WTC11 (cell line): ENCODE results near the gene SGCD. TPM values are rescaled to one million over a fixed set of nuclear protein-coding genes. Genes with fewer than 3 reads are reported as not detected.

Experiments
- ATAC-seq: fragments of 200-7000 bp; cut with Tn5 transposase; 2 replicates; pipeline ENCODE4 v1.10.0; 2021; ENCODE audit warnings: mild to moderate bottlenecking, moderate library complexity
- CTCF ChIA-PET: fragments of 300-600 bp; sonication (Branson Sonifier 250); formaldehyde crosslinking; loops from one replicate; lab custom pipeline; 2021; ENCODE audit warnings: antibody characterized with exemption; lab: Charles Lee
- POLR2A ChIA-PET: fragments of 350-600 bp; sonication (Branson Sonifier 250); formaldehyde crosslinking; loops from one replicate; lab custom pipeline; 2021; ENCODE audit warnings: antibody characterized with exemption; lab: Charles Lee
- DNase-seq: peaks from one replicate; pipeline ENCODE4 v3.0.0; 2021; ENCODE audit warnings: low spot score
- H3K27ac Mint-ChIP-seq: 2 replicates; pipeline ENCODE4 v1.8.0; 2021; ENCODE audit warnings: mixed read lengths
- H3K27me3 Mint-ChIP-seq: 2 replicates; pipeline ENCODE4 v1.8.0; 2021; ENCODE audit warnings: low read depth, mild to moderate bottlenecking, moderate library complexity, mixed read lengths
- H3K36me3 Mint-ChIP-seq: 2 replicates; pipeline ENCODE4 v1.8.0; 2021; ENCODE audit warnings: mixed read lengths
- H3K4me1 Mint-ChIP-seq: 2 replicates; pipeline ENCODE4 v1.8.0; 2022; ENCODE audit warnings: mixed read lengths
- H3K4me3 Mint-ChIP-seq: 2 replicates; pipeline ENCODE4 v1.8.0; 2021; ENCODE audit warnings: mild to moderate bottlenecking, moderate library complexity, mixed read lengths
- H3K9me3 Mint-ChIP-seq: 2 replicates; pipeline ENCODE4 v1.8.0; 2021; ENCODE audit warnings: mixed read lengths
- ARID4B ChIP-seq: sonication (generic); formaldehyde crosslinking; IDR thresholded peaks from 2 replicates; pipeline ENCODE4 v1.8.0; 2023; ENCODE audit warnings: missing genetic modification reagents, mild to moderate bottlenecking, borderline replicate concordance
- CDX4 ChIP-seq: fragments of 250-450 bp; sonication (Bioruptor Pico); IDR thresholded peaks from 2 replicates; pipeline ENCODE4 v1.9.0; 2021; ENCODE audit warnings: moderate library complexity, mild to moderate bottlenecking, inconsistent platforms, borderline replicate concordance
- CREM ChIP-seq: sonication (generic); formaldehyde crosslinking; IDR thresholded peaks from 2 replicates; pipeline ENCODE4 v1.8.1; 2022; ENCODE audit warnings: mild to moderate bottlenecking, missing genetic modification reagents, moderate library complexity
- CTCF ChIP-seq: fragments of 200-600 bp; IDR thresholded peaks from 2 replicates; pipeline ENCODE4 v1.8.0; 2022; ENCODE audit warnings: antibody characterized with exemption
- EMX1 ChIP-seq: fragments of 250-450 bp; sonication (Bioruptor Pico); IDR thresholded peaks from 2 replicates; pipeline ENCODE4 v1.8.0; 2021; ENCODE audit warnings: mild to moderate bottlenecking
- IRF2 ChIP-seq: sonication (generic); formaldehyde crosslinking; IDR thresholded peaks from 2 replicates; pipeline ENCODE4 v1.8.0; 2022; ENCODE audit warnings: low read depth, missing genetic modification reagents, borderline replicate concordance
- KAT7 ChIP-seq: sonication (generic); formaldehyde crosslinking; IDR thresholded peaks from 2 replicates; pipeline ENCODE4 v1.8.1; 2023; ENCODE audit warnings: missing genetic modification reagents, mild to moderate bottlenecking, borderline replicate concordance
- MLX ChIP-seq: sonication (generic); formaldehyde crosslinking; IDR thresholded peaks from 2 replicates; pipeline ENCODE4 v1.8.1; 2023; ENCODE audit warnings: mild to moderate bottlenecking, missing genetic modification reagents, moderate library complexity
- NFATC4 ChIP-seq: fragments of 250-450 bp; sonication (Bioruptor Pico); IDR thresholded peaks from 2 replicates; pipeline ENCODE4 v1.9.0; 2021; ENCODE audit warnings: mild to moderate bottlenecking
- NR1H2 ChIP-seq: sonication (generic); formaldehyde crosslinking; IDR thresholded peaks from 2 replicates; pipeline ENCODE4 v1.9.0; 2021; ENCODE audit warnings: mild to moderate bottlenecking, moderate library complexity, missing genetic modification reagents
- PREB ChIP-seq: sonication (generic); formaldehyde crosslinking; IDR thresholded peaks from 2 replicates; pipeline ENCODE4 v1.8.1; 2022; ENCODE audit warnings: mild to moderate bottlenecking, missing genetic modification reagents, moderate library complexity, borderline replicate concordance
- RELA ChIP-seq: sonication (generic); formaldehyde crosslinking; IDR thresholded peaks from 2 replicates; pipeline ENCODE4 v1.8.1; 2022; ENCODE audit warnings: missing genetic modification reagents, mild to moderate bottlenecking, borderline replicate concordance
- RORB ChIP-seq: fragments of 250-450 bp; sonication (Bioruptor Pico); IDR thresholded peaks from 2 replicates; pipeline ENCODE4 v1.9.0; 2021; ENCODE audit warnings: mild to moderate bottlenecking
- SOX15 ChIP-seq: fragments of 250-450 bp; sonication (Bioruptor Pico); IDR thresholded peaks from 2 replicates; pipeline ENCODE4 v1.9.0; 2021; ENCODE audit warnings: mild to moderate bottlenecking
- STAT6 ChIP-seq: sonication (generic); formaldehyde crosslinking; conservative IDR thresholded peaks from 2 replicates; pipeline ENCODE4 v1.8.1; 2023; ENCODE audit warnings: mild to moderate bottlenecking, low read depth, missing genetic modification reagents, moderate library complexity
- ZNF281 ChIP-seq: sonication (generic); formaldehyde crosslinking; IDR thresholded peaks from 2 replicates; pipeline ENCODE4 v1.8.0; 2023; ENCODE audit warnings: mild to moderate bottlenecking, missing genetic modification reagents
- total RNA-seq: library from RNA; stranded (reverse); gene quantifications from 3 replicates; pipeline ENCODE4 v1.2.3, GENCODE V29; 2021

Gene SGCD
- total RNA-seq, 1 experiment from 2014 or later: 0.33 TPM

- POLR2A ChIA-PET: no interaction called here
- peaks cover 44% of the 10 kb centered on the region for H3K4me1 Mint-ChIP-seq
These were observed 388.3 kb downstream of the SGCD start for GRCh38 chr5:156715287-156715686.

GRCh38 chr5:156716591-156717380 lies 389.8 kb downstream of the SGCD start:
- no peak for TF ChIP-seq SOX15 (CRISPR knock-in tag)
- DNase-seq (no peak), ATAC-seq (peak; percentile 56)
- Mint-ChIP-seq H3K27me3 (no peaks in the 10 kb centered on the region), H3K36me3 (no peaks in the 10 kb centered on the region), H3K4me3 (no peak overlapping the region), H3K9me3 (peaks cover 3% of the 10 kb centered on the region; the same call in 1 of the 2 replicates), H3K4me1 (peaks cover 44% of the 10 kb centered on the region), H3K27ac (0 out of 2 replicates have a peak overlapping the region, but pooled peaks have one; percentile 25)
- ChIA-PET CTCF (interaction anchor here (1.6 kb wide), 1 partner anchor 99 kb away, joined by 5 read pairs; no protein-coding TSS in a partner anchor), POLR2A (no interaction called here)

More at GRCh38 chr5:156715287-156715686, 388.3 kb downstream of the SGCD start:
- H3K27me3 Mint-ChIP-seq: peaks cover 3% of the 10 kb centered on the region; the same call in 1 of the 2 replicates
- CTCF ChIA-PET: no interaction called here
- no peak overlapping the region for H3K4me3 Mint-ChIP-seq
- no peak for DNase-seq
- no peak overlapping the region for H3K27ac Mint-ChIP-seq
- no peaks in the 10 kb centered on the region for H3K36me3 Mint-ChIP-seq
- no peak for ATAC-seq
- peaks cover 18% of the 10 kb centered on the region for H3K9me3 Mint-ChIP-seq
- TF ChIP-seq CREM (CRISPR knock-in tag) (no peak), KAT7 (CRISPR knock-in tag) (no peak), CDX4 (no peak), EMX1 (CRISPR knock-in tag) (no peak), NFATC4 (no peak), STAT6 (CRISPR knock-in tag) (no peak), CTCF (no peak), MLX (CRISPR knock-in tag) (no peak), RELA (CRISPR knock-in tag) (no peak)

- Mint-ChIP-seq H3K4me3 (no peak overlapping the region), H3K36me3 (no peaks in the 10 kb centered on the region), H3K4me1 (peaks cover 29% of the 10 kb centered on the region), H3K27ac (no peak overlapping the region), H3K9me3 (0 out of 2 replicates have a peak, but pooled peaks cover 3% of the 10 kb centered on the region), H3K27me3 (no peaks in the 10 kb centered on the region)
- ATAC-seq (no peak), DNase-seq (no peak)
- ChIA-PET POLR2A (no interaction called here), CTCF (no interaction called here)
- no peak for TF ChIP-seq PREB (CRISPR knock-in tag)
- TF ChIP-seq ARID4B (CRISPR knock-in tag): no peak
- TF ChIP-seq NR1H2 (CRISPR knock-in tag): no peak
- TF ChIP-seq IRF2: no peak
- no peak for TF ChIP-seq RORB (CRISPR knock-in tag)
- no peak for TF ChIP-seq ZNF281 (CRISPR knock-in tag)
These were observed 392.0 kb downstream of the SGCD start for GRCh38 chr5:156718985-156719384.
